SK-N-SH (cell line): Measurements from ENCODE around the gene EGFLAM. TPM values are rescaled to one million over a fixed set of nuclear protein-coding genes. Genes with fewer than 3 reads are reported as not detected.
A peak's percentile ranks its signal among the peaks of the same experiment; 100 is the strongest.

ENCODE experiments used
- CTCF ChIA-PET: fragments of 300-600, 350-600 bp; formaldehyde crosslinking; extraction: SDS; loops from one replicate; lab custom pipeline; 2021; lab: Yijun Ruan, JAX
- POLR2A ChIA-PET: fragments of 350-600 bp; sonication (Branson Sonifier 250); formaldehyde crosslinking; extraction: SDS; loops from one replicate; lab custom pipeline; 2020; ENCODE audit warnings: antibody characterized with exemption, inconsistent platforms; lab: Yijun Ruan, JAX
- DNase-seq: peaks from one replicate; pipeline ENCODE4 v3.0.0; 2012
- H2AFZ ChIP-seq: fragments of 200-600 bp; sonication (generic); 2 replicates; pipeline ENCODE4 v1.8.1; 2016; ENCODE audit warnings: antibody characterized with exemption, mild to moderate bottlenecking, low read depth
- H3F3A ChIP-seq: fragments of 200-600 bp; sonication (generic); replicated peaks from 2 replicates; pipeline ENCODE3; 2016; ENCODE audit warnings: antibody characterized with exemption, mild to moderate bottlenecking; ENCODE audit not compliant: insufficient read depth
- H3K27ac ChIP-seq, 2 experiments: fragments of 200-500 bp in 1 of 2; fragments of 200-600 bp in 1 of 2; sonication (Bioruptor generic) in 1 of 2; sonication (generic), shearing (Covaris generic) in 1 of 2; 2 replicates each; pipeline versions ENCODE4 v1.5.1 to v1.6.1; 2014 to 2016; ENCODE audit warnings: low read depth in 2 of 2, inconsistent platforms in 1 of 2, low read length in 1 of 2, mild to moderate bottlenecking in 1 of 2, mixed read lengths in 1 of 2
- H3K27me3 ChIP-seq: fragments of 200-600 bp; sonication (generic), shearing (Covaris generic); 2 replicates; pipeline ENCODE4 v1.6.1; 2016; ENCODE audit warnings: mixed run types; ENCODE audit not compliant: insufficient read depth
- H3K36me3 ChIP-seq, 2 experiments: fragments of 200-500 bp in 1 of 2; fragments of 200-600 bp in 1 of 2; sonication (Bioruptor generic) in 1 of 2; sonication (generic) in 1 of 2; replicated peaks in 1 of 2; 2 replicates each; pipeline versions ENCODE3 to v1.5.1; 2014 to 2016; ENCODE audit warnings: low read length in 1 of 2, mild to moderate bottlenecking in 1 of 2; ENCODE audit not compliant: insufficient read depth in 2 of 2, control insufficient read depth in 1 of 2
- H3K4me1 ChIP-seq, 2 experiments: fragments of 200-500 bp in 1 of 2; fragments of 200-600 bp in 1 of 2; sonication (Bioruptor generic) in 1 of 2; sonication (generic), shearing (Covaris generic) in 1 of 2; 2 replicates each; pipeline versions ENCODE4 v1.5.1 to v1.6.1; 2014 to 2016; ENCODE audit warnings: low read depth in 1 of 2, low read length in 1 of 2, mixed run types in 1 of 2; ENCODE audit not compliant: insufficient read depth in 2 of 2, control insufficient read depth in 1 of 2
- H3K4me2 ChIP-seq: fragments of 200-600 bp; sonication (generic), shearing (Covaris generic); 2 replicates; pipeline ENCODE4 v1.6.1; 2017; ENCODE audit warnings: mixed run types
- H3K4me3 ChIP-seq, 2 experiments: fragments of 200-500 bp in 1 of 2; fragments of 200-600 bp in 1 of 2; sonication (Bioruptor generic) in 1 of 2; sonication (generic), shearing (Covaris generic) in 1 of 2; 2 replicates each; pipeline versions ENCODE4 v1.5.1 to v1.8.1; 2014 to 2016; ENCODE audit warnings: low read depth in 2 of 2, inconsistent platforms in 1 of 2, low read length in 1 of 2, mild to moderate bottlenecking in 1 of 2, mixed read lengths in 1 of 2, moderate library complexity in 1 of 2
- H3K79me2 ChIP-seq: fragments of 200-600 bp; sonication (generic); 2 replicates; pipeline ENCODE4 v1.8.1; 2017; ENCODE audit warnings: mild to moderate bottlenecking; ENCODE audit not compliant: insufficient read depth
- H3K9ac ChIP-seq: fragments of 200-600 bp; sonication (generic); 2 replicates; pipeline ENCODE4 v1.6.1; 2017; ENCODE audit warnings: mixed run types
- H3K9me2 ChIP-seq: fragments of 200-600 bp; sonication (generic); 2 replicates; pipeline ENCODE4 v1.6.1; 2017; ENCODE audit warnings: mixed run types
- H3K9me3 ChIP-seq: fragments of 200-600 bp; sonication (generic); 2 replicates; pipeline ENCODE4 v1.6.1; 2017; ENCODE audit warnings: mixed run types, mild to moderate bottlenecking, moderate library complexity
- H4K20me1 ChIP-seq: fragments of 200-600 bp; sonication (generic); 2 replicates; pipeline ENCODE4 v1.6.1; 2017; ENCODE audit warnings: mild to moderate bottlenecking, mixed run types; ENCODE audit not compliant: insufficient read depth
- ELF1 ChIP-seq: IDR thresholded peaks from 2 replicates; pipeline ENCODE4 v1.4.0; 2012
- EP300 ChIP-seq, 2 experiments: IDR thresholded peaks; 2 replicates each; pipeline versions ENCODE4 v1.4.0 to v1.6.1; 2012; ENCODE audit warnings: borderline replicate concordance in 1 of 2, low read depth in 1 of 2, low read length in 1 of 2
- FOSL2 ChIP-seq: IDR thresholded peaks from 2 replicates; pipeline ENCODE4 v1.4.0; 2012; ENCODE audit warnings: low read depth, mild to moderate bottlenecking, moderate library complexity, borderline replicate concordance
- FOXM1 ChIP-seq: IDR thresholded peaks from 2 replicates; pipeline ENCODE4 v1.4.0; 2012; ENCODE audit warnings: low read depth, mild to moderate bottlenecking
- GABPA ChIP-seq: IDR thresholded peaks from 2 replicates; pipeline ENCODE4 v1.4.0; 2012; ENCODE audit warnings: low read depth, mild to moderate bottlenecking
- JUND ChIP-seq: IDR thresholded peaks from 2 replicates; pipeline ENCODE4 v1.4.0; 2012
- MEF2A ChIP-seq: IDR thresholded peaks from 2 replicates; pipeline ENCODE4 v1.4.0; 2012; ENCODE audit warnings: low read depth, borderline replicate concordance
- MXI1 ChIP-seq: IDR thresholded peaks from 2 replicates; pipeline ENCODE4 v1.6.1; 2012; ENCODE audit warnings: mild to moderate bottlenecking, low read depth, low read length, improper control_type of control experiment
- NRF1 ChIP-seq: IDR thresholded peaks from 2 replicates; pipeline ENCODE4 v1.6.1; 2012; ENCODE audit warnings: low read depth, mild to moderate bottlenecking, low read length
- POLR2AphosphoS5 ChIP-seq: IDR thresholded peaks from 2 replicates; pipeline ENCODE4 v1.6.1; 2012; ENCODE audit warnings: low read depth, low read length
- RCOR1 ChIP-seq: fragments of 150-350 bp; IDR thresholded peaks from 2 replicates; pipeline ENCODE4 v1.6.1; 2017; ENCODE audit warnings: antibody characterized with exemption, low read length
- REST ChIP-seq: IDR thresholded peaks from 2 replicates; pipeline ENCODE4 v1.6.1; 2012; ENCODE audit warnings: mild to moderate bottlenecking, low read depth, low read length, moderate library complexity
- RFX5 ChIP-seq: IDR thresholded peaks from 2 replicates; pipeline ENCODE4 v1.6.1; 2012; ENCODE audit warnings: mild to moderate bottlenecking, improper control_type of control experiment, low read length
- USF1 ChIP-seq: IDR thresholded peaks from 2 replicates; pipeline ENCODE4 v1.4.0; 2012; ENCODE audit warnings: low read depth, borderline replicate concordance
- USF2 ChIP-seq: fragments of 150-350 bp; IDR thresholded peaks from 2 replicates; pipeline ENCODE4 v1.6.1; 2017; ENCODE audit warnings: antibody characterized with exemption, low read length, low read depth, borderline replicate concordance
- YY1 ChIP-seq: IDR thresholded peaks from 2 replicates; pipeline ENCODE4 v1.4.0; 2012; ENCODE audit warnings: low read depth, mild to moderate bottlenecking
- ZBTB33 ChIP-seq: IDR thresholded peaks from 2 replicates; pipeline ENCODE4 v1.4.0; 2012; ENCODE audit warnings: low read depth, borderline replicate concordance
- WGBS: methylation state at CpG from one replicate; pipeline ENCODE4 v1.1.6; 2017; ENCODE audit warnings: low lambda C conversion rate; 5-methylcytosine and 5-hydroxymethylcytosine counted together
- polyA plus RNA-seq, 3 experiments: library from polyadenylated mRNA; depleted of rRNA; stranded (reverse); fragments of >200 nt; gene quantifications; 2 replicates each; pipeline ENCODE4 v1.2.3, GENCODE V29; 2012

Gene EGFLAM
- polyA plus RNA-seq, 1 of the 3 experiments (the other 2 are of a cell fraction): 0.05 TPM

- no peak for TF ChIP-seq REST
- no peak for TF ChIP-seq RFX5
- TF ChIP-seq GABPA: no peak
- no peak for TF ChIP-seq FOXM1
- no peak for TF ChIP-seq POLR2AphosphoS5
- TF ChIP-seq FOSL2: no peak
- TF ChIP-seq EP300 (IDR thresholded peaks at IDR 0.05; ENCODE audit: borderline replicate concordance in 1 of 2, low read depth in 1 of 2, low read length in 1 of 2): no peak
- TF ChIP-seq, all 33 proteins: peak for 0
Measured at GRCh38 chr5:38307845-38308244, 49.5 kb downstream of the EGFLAM start (continued).

- Histone ChIP-seq H4K20me1 (no peaks in the 10 kb centered on the region), H3K27me3 (no peaks in the 10 kb centered on the region), H3K79me2 (no peaks in the 10 kb centered on the region), H3K27ac (peak overlapping the region in 1 of 2 experiments; percentile 97; a peak in 2 of 4 replicates), H2AFZ (no peak overlapping the region), H3K9ac (no peak overlapping the region), H3K4me1 (peaks cover 3 to 18% of the 10 kb centered on the region in 2 experiments; a peak in 3 of 4 replicates), H3K4me2 (peak overlapping the region; percentile 37; the same call in 1 of the 2 replicates), H3K36me3 (no peaks in the 10 kb centered on the region), H3K4me3 (no peak overlapping the region), H3K9me2 (no peaks in the 10 kb centered on the region), H3F3A (no peaks in the 10 kb centered on the region), H3K9me3 (no peaks in the 10 kb centered on the region)
- WGBS: 3% methylated on average over 6 of the region's 6 CpGs
- CTCF ChIA-PET: interaction anchor here (0.6 to 2.7 kb wide), 11 partner anchors 18 to 1648 kb away, joined by 3 to 19 read pairs (median 3); partner anchors contain the start of gene EGFLAM
- DNase-seq: peak; percentile 78
- POLR2A ChIA-PET: no interaction called here
- TF ChIP-seq REST (no peak), YY1 (no peak), JUND (no peak), ELF1 (0 out of 2 replicates have a peak, but pooled peaks have one; percentile 25), RCOR1 (peak; percentile 67), ZBTB33 (no peak), MXI1 (peak; percentile 74; the same call in 1 of the 2 replicates), FOSL2 (no peak), GABPA (no peak), USF1 (peak; percentile 86), NRF1 (no peak), USF2 (peak; percentile 52; the same call in 1 of the 2 replicates), MEF2A (no peak)
Measured at GRCh38 chr5:38316544-38317224, 58.3 kb downstream of the EGFLAM start.
